Measurements from ENCODE around the gene FYN.
"Not testable (repeated sequence)": the region's sequence is repeated elsewhere in the genome, so short reads cannot be mapped to it uniquely, and the experiment has no call there.

FYN gene

GRCh38 chr6:111792914-111793700, 80.1 kb downstream of the FYN start:
- no peak for DNase-seq (ENCODE audit: low read depth in 2 of 2, low spot score in 1 of 2)

GRCh38 chr6:111792241-111792640, 81.0 kb downstream of the FYN start:
- no peak for DNase-seq (ENCODE audit: low read depth in 2 of 2, low spot score in 1 of 2)

GRCh38 chr6:111791415-111791814, 81.8 kb downstream of the FYN start:
- DNase-seq (ENCODE audit: low read depth in 2 of 2, low spot score in 1 of 2), result no peak

GRCh38 chr6:111789598-111789997, 83.7 kb downstream of the FYN start:
- DNase-seq (ENCODE audit: low read depth in 2 of 2, low spot score in 1 of 2), result no peak

- no peak for DNase-seq (ENCODE audit: low read depth in 2 of 2, low spot score in 1 of 2)
These were observed 84.6 kb downstream of the FYN start for GRCh38 chr6:111788379-111789276.

- not testable (repeated sequence) for DNase-seq (ENCODE audit: low read depth in 2 of 2, low spot score in 1 of 2)
These were observed 87.1 kb downstream of the FYN start for GRCh38 chr6:111786151-111786550.

GRCh38 chr6:111784433-111784832, 88.8 kb downstream of the FYN start:
- DNase-seq (ENCODE audit: low read depth in 2 of 2, low spot score in 1 of 2), result no peak

- DNase-seq (ENCODE audit: low read depth in 2 of 2, low spot score in 1 of 2), result no peak
These were observed 90.3 kb downstream of the FYN start for GRCh38 chr6:111782887-111783466.

GRCh38 chr6:111782192-111782809, 91.0 kb downstream of the FYN start:
- no peak for DNase-seq (ENCODE audit: low read depth in 2 of 2, low spot score in 1 of 2)

GRCh38 chr6:111781041-111781708, 92.1 kb downstream of the FYN start:
- no peak for DNase-seq (ENCODE audit: low read depth in 2 of 2, low spot score in 1 of 2)

GRCh38 chr6:111780393-111780792, 92.9 kb downstream of the FYN start:
- no peak for DNase-seq (ENCODE audit: low read depth in 2 of 2, low spot score in 1 of 2)

- DNase-seq (ENCODE audit: low read depth in 2 of 2, low spot score in 1 of 2), result no peak
These were observed 93.6 kb downstream of the FYN start for GRCh38 chr6:111779660-111780059.

GRCh38 chr6:111779031-111779430, 94.2 kb downstream of the FYN start:
- no peak for DNase-seq (ENCODE audit: low read depth in 2 of 2, low spot score in 1 of 2)

- no peak for DNase-seq (ENCODE audit: low read depth in 2 of 2, low spot score in 1 of 2)
These were observed 95.9 kb downstream of the FYN start for GRCh38 chr6:111777357-111777756.

- DNase-seq (ENCODE audit: low read depth in 2 of 2, low spot score in 1 of 2), result no peak
These were observed 96.7 kb downstream of the FYN start for GRCh38 chr6:111776236-111777221.

GRCh38 chr6:111775145-111775922, 97.9 kb downstream of the FYN start:
- no peak for DNase-seq (ENCODE audit: low read depth in 2 of 2, low spot score in 1 of 2)

GRCh38 chr6:111774346-111774703, 98.9 kb downstream of the FYN start:
- DNase-seq (ENCODE audit: low read depth in 2 of 2, low spot score in 1 of 2), result no peak

GRCh38 chr6:111773501-111774345, 99.5 kb downstream of the FYN start:
- no peak for DNase-seq (ENCODE audit: low read depth in 2 of 2, low spot score in 1 of 2)
